Spleen (tissue), 11 donors: ENCODE measurements around the gene MACC1. TPM values are rescaled to one million over a fixed set of nuclear protein-coding genes. Genes with fewer than 3 reads are reported as not detected.

Experiments used
- DNase-seq: peaks from one replicate; pipeline ENCODE4 v3.0.0-alpha.2; 2020
- H3K27ac ChIP-seq, 8 donors: fragments of 200-600 bp; sonication (generic) in 7 of 8; 1 replicate in 4 of 8; 2 replicates in 4 of 8; pipeline versions ENCODE4 v1.5.0 to v1.8.0; 2016 to 2021; ENCODE audit warnings: inconsistent platforms in 4 of 8, mild to moderate bottlenecking in 4 of 8, moderate library complexity in 1 of 8
- H3K27me3 ChIP-seq, 7 donors: fragments of 200-600 bp; sonication (generic) in 6 of 7; replicated peaks in 1 of 7; 1 replicate in 4 of 7; 2 replicates in 3 of 7; pipeline versions ENCODE4 v1.5.0 to v1.8.0; 2016 to 2021; ENCODE audit warnings: inconsistent platforms in 3 of 7, mild to moderate bottlenecking in 1 of 7
- H3K36me3 ChIP-seq, 6 donors: fragments of 200-600 bp; sonication (generic) in 5 of 6; 1 replicate in 4 of 6; 2 replicates in 2 of 6; pipeline versions ENCODE4 v1.5.0 to v1.8.0; 2016 to 2021; ENCODE audit warnings: inconsistent platforms in 2 of 6
- H3K4me1 ChIP-seq, 6 donors: fragments of 200-600 bp; sonication (generic) in 5 of 6; 1 replicate in 3 of 6; 2 replicates in 3 of 6; pipeline versions ENCODE4 v1.5.0 to v1.8.0; 2016 to 2021; ENCODE audit warnings: inconsistent platforms in 3 of 6
- H3K4me3 ChIP-seq, 8 donors: fragments of 200-600 bp; sonication (generic) in 7 of 8; 1 replicate in 4 of 8; 2 replicates in 4 of 8; pipeline versions ENCODE4 v1.5.0 to v1.8.0; 2016 to 2021; ENCODE audit warnings: inconsistent platforms in 4 of 8, mild to moderate bottlenecking in 4 of 8, moderate library complexity in 2 of 8
- H3K9me3 ChIP-seq, 8 donors: fragments of 200-600 bp; sonication (generic) in 7 of 8; 1 replicate in 4 of 8; 2 replicates in 4 of 8; pipeline versions ENCODE4 v1.5.0 to v1.8.0; 2016 to 2021; ENCODE audit warnings: inconsistent platforms in 4 of 8
- POLR2A ChIP-seq, 3 donors: fragments of 450-650 bp; IDR thresholded peaks; one replicate each; pipeline ENCODE4 v1.5.1; 2017; ENCODE audit warnings: antibody characterized with exemption in 3 of 3, mild to moderate bottlenecking in 1 of 3
- POLR2AphosphoS5 ChIP-seq, 3 donors: sonication (generic); formaldehyde crosslinking; IDR thresholded peaks; one replicate each; pipeline ENCODE4 v1.5.1; 2017; ENCODE audit warnings: antibody characterized with exemption in 3 of 3
- WGBS, 5 donors: extraction: QIAGEN DNeasy Blood & Tissue Kit in 3 of 5; methylation state at CpG; one replicate each; pipeline versions ENCODE4 v1.1.5 to v1.1.7; 2013 to 2018; 5-methylcytosine and 5-hydroxymethylcytosine counted together
- intact Hi-C: fragments of 100-400 bp; cut with DNase I; formaldehyde crosslinking; loops from one replicate; pipeline ENCODE4 v1.15.0; 2023; ENCODE audit warnings: low total_unique reads
- polyA plus RNA-seq, 3 donors: library from polyadenylated mRNA; stranded (reverse); fragments of 200-250 nt; gene quantifications; one replicate each; pipeline ENCODE4 v1.2.1, GENCODE V29; 2013
- total RNA-seq, 7 donors: library from RNA; depleted of rRNA in 3 of 7; stranded (reverse); fragments of >200 nt in 3 of 7; fragmentation: NEBNext Ultra II Directional in 4 of 7; extraction: Animal tissue kit (Norgen Biotek cat#: 25700) in 4 of 7; gene quantifications; one replicate each; pipeline versions ENCODE4 v1.1.0 to v1.2.1, GENCODE V29; 2016 to 2021
- TF ChIP-seq, protein P1 (sequence below), 11 experiments: fragments of 200-600 bp in 7 of 11; fragments of 450-650 bp in 4 of 11; sonication (generic) in 4 of 11; IDR thresholded peaks in 8 of 11; conservative IDR thresholded peaks in 3 of 11; 1 replicate in 7 of 11; 2 replicates in 4 of 11; pipeline versions ENCODE4 v1.4.0 to v1.8.0; 2016 to 2021; ENCODE audit warnings: antibody characterized with exemption in 11 of 11, inconsistent platforms in 4 of 11, mild to moderate bottlenecking in 1 of 11
- donor health status: healthy with polysubstance abuse.
- donor health status: DM: no; HTN: no; CAD: no; lungs with moderate emphysema.
- donor health status: DM: no; HTN: no; CAD: no.
- donor health status: Bipolar disorder and iron deficiency.
- donor health status: healthy.
- donor health status: DM: no; HTN: no; CAD: no.
- donor health status: DM: yes; HTN: yes; CAD: no.

Gene MACC1
- total and polyA plus RNA-seq, 10 donors: 0.83 to 10.6 (median 4.8) TPM

DNA sequence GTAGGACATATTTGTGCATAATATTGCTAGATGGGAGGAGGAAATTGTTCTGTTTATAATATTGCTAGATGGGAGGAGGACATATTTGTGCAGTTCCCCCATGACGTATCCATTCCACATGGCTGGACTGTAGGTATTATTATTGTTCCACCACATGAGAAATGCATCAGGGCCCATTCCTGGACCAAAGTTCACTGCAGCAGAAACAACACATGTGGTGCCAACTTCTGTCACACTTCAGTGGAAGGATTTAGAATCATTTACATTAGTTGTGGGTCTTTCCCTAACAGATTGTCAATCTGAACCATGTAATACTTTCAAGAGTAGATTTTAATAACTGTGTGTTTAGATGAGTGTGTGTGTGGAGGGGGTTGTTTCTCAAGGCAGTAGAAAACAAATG, 32.7 kb upstream of the MACC1 start:
- DNase-seq: no peak
- Histone ChIP-seq H3K9me3 (no peaks in the 10 kb centered on the region), H3K27ac (no peak overlapping the region), H3K4me1 (no peaks in the 10 kb centered on the region), H3K4me3 (no peak overlapping the region), H3K36me3 (no peaks in the 10 kb centered on the region), H3K27me3 (no peaks in the 10 kb centered on the region)
- 84 to 92% (median 86%) methylated on average over 1 of the region's 1 CpG for WGBS, 5 donors
- TF ChIP-seq, protein P1, sequence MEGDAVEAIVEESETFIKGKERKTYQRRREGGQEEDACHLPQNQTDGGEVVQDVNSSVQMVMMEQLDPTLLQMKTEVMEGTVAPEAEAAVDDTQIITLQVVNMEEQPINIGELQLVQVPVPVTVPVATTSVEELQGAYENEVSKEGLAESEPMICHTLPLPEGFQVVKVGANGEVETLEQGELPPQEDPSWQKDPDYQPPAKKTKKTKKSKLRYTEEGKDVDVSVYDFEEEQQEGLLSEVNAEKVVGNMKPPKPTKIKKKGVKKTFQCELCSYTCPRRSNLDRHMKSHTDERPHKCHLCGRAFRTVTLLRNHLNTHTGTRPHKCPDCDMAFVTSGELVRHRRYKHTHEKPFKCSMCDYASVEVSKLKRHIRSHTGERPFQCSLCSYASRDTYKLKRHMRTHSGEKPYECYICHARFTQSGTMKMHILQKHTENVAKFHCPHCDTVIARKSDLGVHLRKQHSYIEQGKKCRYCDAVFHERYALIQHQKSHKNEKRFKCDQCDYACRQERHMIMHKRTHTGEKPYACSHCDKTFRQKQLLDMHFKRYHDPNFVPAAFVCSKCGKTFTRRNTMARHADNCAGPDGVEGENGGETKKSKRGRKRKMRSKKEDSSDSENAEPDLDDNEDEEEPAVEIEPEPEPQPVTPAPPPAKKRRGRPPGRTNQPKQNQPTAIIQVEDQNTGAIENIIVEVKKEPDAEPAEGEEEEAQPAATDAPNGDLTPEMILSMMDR (IDR thresholded peaks at IDR 0.05 in 8 of 11, conservative IDR thresholded peaks at IDR 0.05 in 3 of 11): no peak
- TF ChIP-seq POLR2A (IDR thresholded peaks at IDR 0.05) (no peak), POLR2AphosphoS5 (IDR thresholded peaks at IDR 0.05) (no peak)
- intact Hi-C loops: no loop called here

DNA sequence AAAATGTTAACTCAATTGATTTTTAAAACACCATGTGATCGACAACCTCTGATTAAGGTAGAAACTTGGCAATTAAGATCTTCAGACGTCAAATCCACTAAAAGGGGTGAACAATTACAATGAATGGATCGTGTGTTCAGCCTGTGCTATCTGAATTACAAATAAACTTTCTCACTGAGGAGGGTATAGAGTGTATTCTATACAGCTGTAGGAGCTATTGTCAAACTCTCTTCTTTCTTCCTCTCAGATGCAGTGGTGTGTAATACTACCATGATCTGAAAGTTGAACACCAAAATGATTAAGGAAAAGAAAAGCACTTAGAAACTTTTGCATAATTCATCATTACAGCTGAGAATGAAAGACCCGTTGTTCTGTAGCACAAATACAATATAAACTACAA, 32.2 kb upstream of the MACC1 start:
- intact Hi-C loops: no loop called here
- Histone ChIP-seq H3K27me3 (no peaks in the 10 kb centered on the region), H3K4me1 (no peaks in the 10 kb centered on the region), H3K9me3 (no peaks in the 10 kb centered on the region), H3K36me3 (no peaks in the 10 kb centered on the region), H3K27ac (no peak overlapping the region), H3K4me3 (no peak overlapping the region)
- TF ChIP-seq POLR2A (IDR thresholded peaks at IDR 0.05): no peak
- no peak for TF ChIP-seq POLR2AphosphoS5 (IDR thresholded peaks at IDR 0.05)
- TF ChIP-seq, protein P1 (IDR thresholded peaks at IDR 0.05 in 8 of 11, conservative IDR thresholded peaks at IDR 0.05 in 3 of 11): no peak
- no peak for DNase-seq
- WGBS, 5 donors: 78 to 87% (median 82%) methylated on average over 4 of the region's 4 CpGs

DNA sequence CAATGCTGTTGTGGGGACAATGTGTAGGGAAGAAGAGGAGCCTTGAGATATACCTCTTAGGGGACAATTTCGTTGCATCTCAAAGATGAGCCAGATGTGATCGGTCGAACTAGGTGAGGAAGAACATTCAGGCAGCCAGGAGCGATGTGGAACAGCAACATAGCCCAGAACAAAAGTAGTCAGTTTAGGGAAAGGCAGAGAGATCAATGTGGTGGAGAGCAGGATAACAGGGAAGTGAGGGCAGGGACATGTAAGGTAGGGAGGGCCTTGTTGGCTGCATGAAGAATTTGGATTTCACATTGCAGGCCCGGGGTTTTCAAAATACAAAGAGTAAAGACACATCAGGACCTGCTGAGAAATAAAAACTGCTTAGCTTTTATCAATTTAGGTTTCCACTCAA, 29.1 kb upstream of the MACC1 start:
- Histone ChIP-seq H3K4me3 (no peak overlapping the region), H3K36me3 (no peaks in the 10 kb centered on the region), H3K4me1 (no peaks in the 10 kb centered on the region), H3K27ac (no peak overlapping the region), H3K9me3 (no peaks in the 10 kb centered on the region), H3K27me3 (no peaks in the 10 kb centered on the region)
- intact Hi-C loops: no loop called here
- WGBS, 5 donors: 89 to 94% (median 92%) methylated on average over 5 of the region's 5 CpGs
- TF ChIP-seq POLR2A (IDR thresholded peaks at IDR 0.05): no peak
- TF ChIP-seq, protein P1 (IDR thresholded peaks at IDR 0.05 in 8 of 11, conservative IDR thresholded peaks at IDR 0.05 in 3 of 11): no peak
- no peak for TF ChIP-seq POLR2AphosphoS5 (IDR thresholded peaks at IDR 0.05)
- DNase-seq: no peak

DNA sequence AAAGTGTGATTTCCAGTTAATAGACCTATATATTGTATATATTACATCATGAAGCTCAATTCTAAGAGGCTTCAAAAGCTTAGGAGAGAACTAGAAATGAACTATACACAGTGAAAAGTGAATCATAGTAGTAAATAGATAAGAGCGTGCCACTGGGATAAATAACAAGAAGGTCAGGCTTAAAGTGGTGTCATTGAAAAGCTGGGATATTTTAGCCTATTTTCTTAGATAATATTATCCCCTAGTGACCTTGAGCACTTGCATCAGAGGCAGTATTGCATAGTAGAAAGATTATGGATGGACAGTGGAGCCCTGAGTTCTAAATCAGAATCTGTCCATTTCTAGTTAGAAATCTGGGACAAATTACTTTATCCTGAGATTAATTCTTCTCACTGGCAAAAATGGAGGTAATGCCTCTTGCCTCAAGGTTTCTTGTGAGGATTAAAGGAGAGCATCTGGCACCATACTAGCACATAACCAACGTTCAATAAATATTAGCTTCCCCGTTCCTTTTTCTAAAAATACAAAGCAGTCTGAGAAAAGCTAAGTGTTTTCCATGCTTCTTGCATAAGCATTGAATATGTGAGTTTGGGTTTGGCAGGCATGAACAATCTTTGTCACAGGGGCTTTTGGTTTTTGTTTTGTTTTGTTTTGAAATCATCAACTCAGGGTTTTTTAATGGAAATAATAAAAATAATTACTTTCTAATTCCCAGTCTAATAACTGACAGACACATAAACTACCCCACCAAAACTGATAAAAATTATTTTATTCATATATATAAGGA, 27.3 kb upstream of the MACC1 start:
- no peak for DNase-seq
- Histone ChIP-seq H3K36me3 (no peaks in the 10 kb centered on the region), H3K27me3 (no peaks in the 10 kb centered on the region), H3K27ac (no peak overlapping the region), H3K4me1 (peaks cover 0 to 2% (median 0%) of the 10 kb centered on the region in 6 donors), H3K9me3 (no peaks in the 10 kb centered on the region), H3K4me3 (no peak overlapping the region)
- TF ChIP-seq, protein P1 (IDR thresholded peaks at IDR 0.05 in 8 of 11, conservative IDR thresholded peaks at IDR 0.05 in 3 of 11): no peak
- intact Hi-C loops: no loop called here
- WGBS, 5 donors: 76 to 78% (median 76%) methylated on average over 3 of the region's 3 CpGs
